Mesodermal cell (in vitro differentiated cells): ENCODE results near the gene TRIM39.

ENCODE experiments used
- H3K27ac ChIP-seq: 2 replicates; pipeline ENCODE4 v1.7.0; 2013; ENCODE audit warnings: mild to moderate bottlenecking, low read depth, low read length, moderate library complexity; ENCODE audit not compliant: severe bottlenecking
- H3K36me3 ChIP-seq: 2 replicates; pipeline ENCODE4 v1.7.1; 2013; ENCODE audit warnings: mild to moderate bottlenecking, low read length, moderate library complexity; ENCODE audit not compliant: control insufficient read depth, insufficient read depth
- H3K4me1 ChIP-seq: one replicate; pipeline ENCODE4 v1.7.1; 2013; ENCODE audit warnings: mild to moderate bottlenecking, low read length; ENCODE audit not compliant: insufficient read depth, control insufficient read depth, poor library complexity, severe bottlenecking
- H3K4me3 ChIP-seq: 2 replicates; pipeline ENCODE4 v1.7.0; 2013; ENCODE audit warnings: low read length, control low read depth, mild to moderate bottlenecking; ENCODE audit not compliant: insufficient read depth, poor library complexity, severe bottlenecking; ENCODE audit errors: extremely low read depth
- H3K9me3 ChIP-seq: 2 replicates; pipeline ENCODE4 v1.7.1; 2013; ENCODE audit warnings: mild to moderate bottlenecking, low read length, moderate library complexity; ENCODE audit not compliant: control insufficient read depth
- WGBS, 2 experiments: methylation state at CpG; one replicate each; pipeline ENCODE4 v1.1.5; 2013; ENCODE audit warnings: missing lambda C conversion rate in 2 of 2; ENCODE audit not compliant: insufficient coverage in 2 of 2; 5-methylcytosine and 5-hydroxymethylcytosine counted together

Gene TRIM39

DNA sequence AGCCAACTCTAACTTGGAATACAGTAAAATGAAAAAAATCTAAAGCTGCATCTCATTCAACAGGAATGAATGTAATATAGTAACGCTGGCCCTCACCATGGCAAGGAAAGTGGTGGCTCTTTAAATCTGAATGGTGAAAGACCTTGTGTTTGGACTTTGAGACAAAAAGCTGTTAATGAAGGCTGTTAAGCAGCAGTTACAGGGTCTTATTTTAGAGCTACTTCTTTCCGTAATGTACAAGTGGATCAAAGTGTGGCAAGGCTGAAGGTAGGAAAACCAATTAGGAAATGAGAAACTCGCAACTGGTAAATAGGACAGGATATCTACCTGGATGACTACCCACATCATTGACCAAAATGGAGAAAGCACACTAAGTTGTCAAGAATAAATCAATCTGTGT lies 11.6 kb upstream of the TRIM39 start:
- 94 to 100% methylated on average over 3 of the region's 3 CpGs for WGBS, 2 experiments
- Histone ChIP-seq H3K4me1 (no peaks in the 10 kb centered on the region), H3K36me3 (peaks cover 88% of the 10 kb centered on the region), H3K9me3 (no peaks in the 10 kb centered on the region), H3K27ac (no peak overlapping the region), H3K4me3 (no peak overlapping the region)

DNA sequence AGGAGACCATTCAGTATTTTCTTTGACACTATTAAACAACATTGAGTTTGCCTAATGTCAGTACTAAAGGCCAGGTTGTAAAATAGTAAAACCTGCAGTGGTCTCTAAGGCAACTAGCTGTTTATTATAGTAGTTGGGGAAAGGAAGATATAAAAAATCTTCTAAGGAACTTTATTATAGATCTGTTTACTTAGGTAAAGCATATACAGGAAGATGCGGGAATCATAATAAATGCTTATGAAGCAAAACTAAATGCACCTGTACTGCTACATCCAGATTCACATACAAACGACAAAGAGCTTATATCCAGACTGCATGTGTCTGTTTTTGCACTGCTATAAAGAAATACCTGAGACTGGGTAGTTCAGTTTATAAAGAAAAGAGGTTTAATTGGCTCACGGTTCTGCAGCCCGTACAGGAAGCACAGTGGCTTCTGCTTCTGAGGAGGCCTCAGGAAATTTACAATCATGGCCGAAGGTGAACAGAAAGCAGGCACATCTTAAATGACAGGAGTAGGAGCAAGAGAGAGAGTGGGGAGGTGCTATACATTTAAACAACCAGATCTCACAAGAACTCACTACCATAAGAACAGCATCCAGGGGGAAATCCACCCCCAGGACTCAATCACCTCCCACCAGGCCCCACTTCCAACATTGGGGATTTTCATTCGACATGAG lies 8.7 kb upstream of the TRIM39 start:
- no peak overlapping the region for H3K4me3 ChIP-seq
- no peak overlapping the region for H3K27ac ChIP-seq
- H3K9me3 ChIP-seq: no peaks in the 10 kb centered on the region
- H3K4me1 ChIP-seq: no peaks in the 10 kb centered on the region
- H3K36me3 ChIP-seq: peaks cover 79% of the 10 kb centered on the region
- 67 to 100% methylated on average over 2 to 3 of the region's 6 CpGs for WGBS, 2 experiments

DNA sequence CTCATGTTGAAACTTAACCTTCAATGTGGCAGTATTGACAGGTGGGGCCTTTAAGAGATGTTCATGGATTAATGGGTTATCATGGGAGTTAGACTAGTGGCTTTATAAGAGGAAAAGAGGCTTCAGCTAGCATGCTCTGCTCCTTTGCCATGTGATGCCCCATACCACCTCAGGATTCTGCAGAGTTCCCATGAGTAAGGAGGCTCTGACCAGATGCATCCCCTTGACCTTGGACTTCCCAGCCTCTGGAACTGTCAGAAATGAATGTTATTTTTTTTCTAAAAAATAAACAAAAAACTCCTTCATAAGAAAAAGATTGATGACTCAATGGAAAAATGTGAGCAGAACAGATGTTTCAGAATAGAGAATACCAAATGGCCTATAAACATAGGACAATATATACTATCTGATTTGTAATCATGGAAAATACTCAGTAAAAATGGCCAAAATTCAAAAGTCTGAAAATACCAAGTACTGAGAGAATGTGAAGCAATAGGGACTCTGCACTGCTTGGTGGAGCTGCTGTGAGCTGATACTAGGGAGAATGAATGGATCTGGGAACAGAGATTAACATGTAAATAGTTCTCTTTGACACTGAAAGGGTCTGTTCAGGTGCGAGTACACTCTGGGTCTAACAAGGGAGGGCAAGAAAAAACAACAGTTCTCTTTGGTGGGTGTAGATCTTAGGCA lies 7.4 kb upstream of the TRIM39 start:
- no peak overlapping the region for H3K27ac ChIP-seq
- H3K36me3 ChIP-seq: peaks cover 67% of the 10 kb centered on the region
- WGBS, 2 experiments: 83 to 100% methylated on average over 1 of the region's 1 CpG
- peaks cover 6% of the 10 kb centered on the region for H3K4me1 ChIP-seq
- no peaks in the 10 kb centered on the region for H3K9me3 ChIP-seq
- H3K4me3 ChIP-seq: no peak overlapping the region

DNA sequence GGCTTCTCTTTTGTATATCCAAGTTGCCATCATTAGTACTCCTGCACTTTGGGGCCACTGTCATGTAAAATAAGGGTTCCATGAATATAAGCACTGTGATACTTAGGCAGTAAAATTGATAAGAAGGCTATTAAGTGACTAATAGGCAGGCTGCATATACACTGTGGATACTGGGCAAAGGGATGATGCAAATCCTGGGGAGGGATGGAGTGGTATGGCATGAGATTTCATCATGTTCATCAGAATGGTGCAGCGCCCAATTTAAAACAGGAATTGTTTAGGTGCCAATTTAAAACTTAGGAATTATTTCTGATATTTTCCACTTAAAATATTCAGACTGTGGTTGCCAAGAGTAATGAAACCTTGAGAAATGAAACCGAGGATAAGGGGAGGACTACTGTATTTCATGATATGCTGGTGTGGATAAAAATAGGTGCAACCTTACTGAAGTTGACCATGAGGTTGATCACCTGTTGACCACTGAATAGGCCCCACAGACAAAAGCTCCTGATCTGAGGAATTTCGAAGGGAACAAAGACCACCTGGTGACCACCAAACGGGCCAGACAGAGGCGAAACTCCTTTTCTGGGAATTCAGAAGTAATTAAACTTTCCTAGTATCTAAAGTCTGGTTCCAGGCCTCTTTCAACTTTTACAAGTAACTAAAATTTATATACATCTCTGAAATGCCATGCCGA lies 4.9 kb upstream of the TRIM39 start:
- Histone ChIP-seq H3K27ac (no peak overlapping the region), H3K9me3 (no peaks in the 10 kb centered on the region), H3K4me1 (peaks cover 7% of the 10 kb centered on the region), H3K4me3 (no peak overlapping the region), H3K36me3 (peaks cover 44% of the 10 kb centered on the region)
- 75 to 84% methylated on average over 4 to 5 of the region's 6 CpGs for WGBS, 2 experiments

DNA sequence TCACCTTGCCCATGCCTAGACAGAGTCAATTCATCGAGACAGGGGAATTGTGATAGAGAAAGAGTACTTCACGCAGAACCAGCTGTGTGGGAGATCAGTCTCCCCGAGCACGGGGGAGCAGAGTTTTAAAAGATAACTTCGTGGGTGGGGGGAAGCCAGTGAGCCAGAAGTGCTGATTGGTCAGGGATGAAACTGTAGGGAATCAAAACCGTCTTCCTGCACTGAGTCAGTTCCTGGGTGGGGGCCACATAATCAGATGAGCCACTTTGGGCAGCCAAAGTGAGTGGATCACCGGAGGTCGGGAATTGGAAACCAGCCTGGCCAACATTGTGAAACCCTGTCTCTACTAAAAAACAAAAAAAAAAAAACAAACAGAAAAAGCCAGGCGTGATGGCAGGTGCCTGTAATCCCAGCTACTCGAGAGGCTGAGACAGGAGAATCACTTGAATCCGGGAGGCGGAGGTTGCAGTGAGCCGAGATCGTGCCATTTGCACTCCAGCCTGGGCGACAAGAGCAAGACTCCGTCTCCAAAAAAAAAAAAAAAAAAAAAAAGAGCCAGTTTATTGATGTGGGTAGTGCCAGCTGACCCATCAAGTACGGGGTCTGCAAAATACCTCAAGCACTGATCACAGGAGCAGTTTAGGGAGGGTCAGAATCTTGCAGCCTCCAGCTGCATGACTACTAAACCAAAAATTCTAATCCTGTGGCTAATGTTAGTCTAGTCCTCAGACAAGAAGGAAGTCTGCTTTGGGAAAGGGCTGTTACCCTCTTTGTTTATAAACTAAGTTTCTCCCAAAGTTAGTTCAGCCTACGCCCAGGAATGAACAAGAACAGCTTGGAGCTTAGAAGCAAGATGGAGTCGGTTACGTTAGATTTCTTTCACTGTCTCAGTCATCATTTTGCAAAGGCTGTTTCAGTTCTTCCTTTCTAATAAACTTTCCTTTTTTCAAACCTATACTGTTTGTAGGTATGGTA lies 3.9 kb upstream of the TRIM39 start:
- H3K4me3 ChIP-seq: no peak overlapping the region
- peaks cover 10% of the 10 kb centered on the region for H3K4me1 ChIP-seq
- H3K27ac ChIP-seq: no peak overlapping the region
- no peaks in the 10 kb centered on the region for H3K9me3 ChIP-seq
- WGBS, 2 experiments: 83 to 86% methylated on average over 14 to 15 of the region's 20 CpGs
- peaks cover 37% of the 10 kb centered on the region for H3K36me3 ChIP-seq

DNA sequence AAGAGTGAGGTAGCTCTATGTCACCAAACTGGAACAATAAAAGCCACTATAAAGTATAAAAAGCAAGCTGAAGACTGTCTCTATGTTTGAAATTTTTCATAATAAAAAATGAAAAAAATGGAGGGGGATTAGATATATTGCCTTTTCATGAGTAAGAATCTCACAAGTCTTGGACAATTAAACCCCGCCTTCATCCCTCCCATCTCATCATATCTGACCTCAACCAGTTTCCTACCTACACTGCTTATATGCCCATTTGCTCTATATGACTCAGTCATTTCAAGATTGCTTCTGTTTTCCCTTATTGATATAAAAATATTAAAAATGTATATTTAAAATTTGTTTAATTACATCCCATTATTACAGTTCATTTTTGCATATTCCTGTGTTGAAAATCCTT lies 2.9 kb upstream of the TRIM39 start:
- Histone ChIP-seq H3K27ac (no peak overlapping the region), H3K4me3 (no peak overlapping the region), H3K4me1 (peaks cover 10% of the 10 kb centered on the region), H3K36me3 (peaks cover 31% of the 10 kb centered on the region), H3K9me3 (no peaks in the 10 kb centered on the region)
- 100% methylated on average over 1 of the region's 1 CpG for WGBS, 2 experiments

DNA sequence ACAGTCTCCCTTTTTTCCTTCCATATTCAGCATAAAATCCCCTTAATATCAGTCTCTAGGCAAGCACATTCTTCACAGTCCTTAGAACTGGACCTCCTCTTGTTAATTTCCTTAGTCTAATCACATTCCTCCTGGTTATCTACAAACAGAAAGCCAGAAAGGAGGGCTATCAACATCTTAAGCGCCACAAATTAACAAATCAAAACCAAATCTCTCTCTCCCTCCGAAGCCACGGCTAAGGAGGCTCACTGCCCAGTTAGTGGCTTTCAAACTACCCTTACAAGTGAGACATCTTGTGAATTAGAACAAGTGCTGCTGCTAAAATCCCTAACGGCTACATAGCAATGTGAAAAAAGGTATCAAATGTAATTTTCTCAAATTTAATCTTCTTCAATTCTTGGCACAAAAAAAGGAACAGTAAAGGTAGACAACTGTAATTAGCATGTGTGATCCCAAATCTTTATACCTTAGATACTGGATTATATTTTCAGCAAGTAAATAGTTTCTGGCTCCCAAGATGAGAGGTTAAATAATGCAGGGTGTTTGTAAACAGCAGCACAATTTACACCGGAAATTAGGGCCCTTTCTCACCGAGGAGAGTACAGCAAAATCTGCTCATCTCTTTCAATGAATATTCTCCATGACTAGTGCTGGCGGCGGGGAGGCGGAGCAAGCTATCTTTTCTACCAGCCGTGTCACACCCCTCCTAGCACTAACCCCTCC lies 1.4 kb upstream of the TRIM39 start:
- Histone ChIP-seq H3K4me3 (peak overlapping the region; percentile 78), H3K27ac (peak overlapping the region; percentile 95)
- 0 to 2% methylated on average over 8 to 10 of the region's 10 CpGs for WGBS, 2 experiments

DNA sequence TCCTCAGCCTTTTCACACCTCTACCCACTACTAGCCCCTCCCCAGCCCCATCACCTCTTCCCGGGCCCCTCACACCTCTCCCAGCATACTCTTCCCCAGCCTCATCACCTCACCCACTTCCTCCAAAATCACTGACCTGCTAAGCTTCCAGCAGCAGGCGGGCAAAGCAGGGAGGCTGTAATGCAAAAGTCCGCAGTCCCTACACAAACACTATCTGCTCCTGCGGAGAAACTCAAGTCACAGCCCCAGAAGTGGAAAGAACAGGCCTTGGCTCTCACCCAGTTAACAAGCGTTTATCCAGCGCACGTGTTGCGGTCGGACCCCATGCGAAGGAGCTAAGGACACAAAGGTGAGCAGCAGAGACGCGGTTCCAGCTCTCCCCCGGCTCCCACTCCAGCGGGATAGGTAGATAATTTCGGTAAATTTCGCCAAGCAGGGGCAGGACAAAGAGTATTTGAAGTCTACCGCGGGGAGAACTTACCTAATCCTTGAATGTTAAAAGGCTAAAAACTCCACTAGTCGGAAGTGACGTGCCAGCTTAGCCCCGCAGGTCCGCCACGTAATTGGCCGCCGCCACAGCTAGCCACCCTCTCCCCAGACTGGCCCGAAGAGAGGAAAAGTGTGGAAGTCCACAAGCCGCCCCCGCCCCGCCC lies 728 bp upstream of the TRIM39 start:
- H3K27ac ChIP-seq: peak overlapping the region; percentile 95
- peak overlapping the region; percentile 78 for H3K4me3 ChIP-seq
- no peaks in the 10 kb centered on the region for H3K9me3 ChIP-seq
- H3K36me3 ChIP-seq: peaks cover 37% of the 10 kb centered on the region
- H3K4me1 ChIP-seq: peaks cover 10% of the 10 kb centered on the region
- 1 to 2% methylated on average over 19 to 24 of the region's 29 CpGs for WGBS, 2 experiments

More for the DNA sequence above, 1.4 kb upstream of the TRIM39 start:
- Histone ChIP-seq H3K36me3 (peaks cover 35% of the 10 kb centered on the region), H3K4me1 (peaks cover 10% of the 10 kb centered on the region), H3K9me3 (no peaks in the 10 kb centered on the region)

DNA sequence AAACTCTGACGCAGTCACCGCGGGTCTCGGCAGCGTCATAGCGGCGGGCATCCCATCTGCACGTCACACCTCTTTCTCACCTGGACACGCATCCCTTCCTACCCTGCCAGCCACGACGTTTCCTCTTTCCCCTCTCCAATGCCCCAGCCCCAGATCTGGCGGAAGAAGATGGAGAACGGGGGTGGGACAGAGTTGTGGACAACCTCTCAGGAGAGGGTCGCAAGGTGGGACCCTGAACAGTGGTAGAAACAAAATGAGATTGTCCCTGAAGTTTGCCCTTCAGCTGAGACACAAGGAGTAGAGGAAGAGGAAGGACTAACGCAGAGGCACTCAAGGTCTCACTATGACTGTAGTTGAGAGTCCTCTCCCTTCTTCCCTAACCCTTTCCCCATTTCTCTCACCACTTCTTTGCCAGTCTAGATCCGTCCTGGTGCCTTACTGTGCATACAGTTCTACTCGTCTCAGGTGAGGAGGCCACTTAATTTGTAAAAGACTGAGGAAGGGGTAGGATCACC lies 562 bp downstream of the TRIM39 start:
- 4 to 6% methylated on average over 7 to 8 of the region's 17 CpGs for WGBS, 2 experiments

More for the DNA sequence above, 562 bp downstream of the TRIM39 start:
- H3K4me3 ChIP-seq: peak overlapping the region; percentile 78
- peaks cover 35% of the 10 kb centered on the region for H3K36me3 ChIP-seq
- peak overlapping the region; percentile 95 for H3K27ac ChIP-seq
- no peaks in the 10 kb centered on the region for H3K9me3 ChIP-seq
- H3K4me1 ChIP-seq: peaks cover 10% of the 10 kb centered on the region
